PC-9 (cell line): ENCODE measurements around the gene DLG2. TPM values are rescaled to one million over a fixed set of nuclear protein-coding genes. Genes with fewer than 3 reads are reported as not detected.
A peak's percentile ranks its signal among the peaks of the same experiment; 100 is the strongest.

Source experiments
- BruUV-seq: library from RNA; stranded (reverse); fragments of 400-500 nt; replicated peaks from 2 replicates; lab custom pipeline; 2021; lab: Mats Ljungman, UMichigan
- CTCF ChIA-PET: fragments of 300-600 bp; sonication (Branson Sonifier 250); formaldehyde crosslinking; loops from one replicate; lab custom pipeline; 2022; ENCODE audit warnings: antibody characterized with exemption; lab: Charles Lee
- POLR2A ChIA-PET: fragments of 300-600 bp; sonication (Branson Sonifier 250); formaldehyde crosslinking; loops from one replicate; lab custom pipeline; 2022; ENCODE audit warnings: antibody characterized with exemption; ENCODE audit not compliant: unreplicated experiment; lab: Charles Lee
- DNase-seq, 2 experiments: peaks; one replicate each; pipeline versions ENCODE4 v3.0.0 to v3.0.0-alpha.2; 2015 to 2022; ENCODE audit warnings: mixed read lengths in 1 of 2
- H2AFZ ChIP-seq: fragments of 200-600 bp; sonication (generic); 2 replicates; pipeline ENCODE4 v1.8.1; 2017; ENCODE audit warnings: antibody characterized with exemption
- H3F3A ChIP-seq: fragments of 200-600 bp; sonication (generic); 2 replicates; pipeline ENCODE4 v1.8.1; 2017; ENCODE audit warnings: antibody characterized with exemption, mild to moderate bottlenecking, low read depth; ENCODE audit not compliant: insufficient read depth
- H3K27ac ChIP-seq: fragments of 200-600 bp; sonication (generic); 2 replicates; pipeline ENCODE4 v1.6.1; 2016; ENCODE audit warnings: mixed run types
- H3K27me3 ChIP-seq: fragments of 200-600 bp; sonication (generic); 2 replicates; pipeline ENCODE4 v1.6.1; 2016; ENCODE audit warnings: low read depth, mixed run types; ENCODE audit not compliant: insufficient read depth
- H3K36me3 ChIP-seq: fragments of 200-600 bp; sonication (generic); 2 replicates; pipeline ENCODE4 v1.6.1; 2016; ENCODE audit warnings: low read depth, mixed run types
- H3K4me1 ChIP-seq: fragments of 200-600 bp; sonication (generic); replicated peaks from 2 replicates; pipeline ENCODE4 v1.6.1; 2016; ENCODE audit warnings: mixed run types; ENCODE audit not compliant: insufficient read depth
- H3K4me2 ChIP-seq: fragments of 200-600 bp; sonication (generic); 2 replicates; pipeline ENCODE4 v1.6.1; 2017; ENCODE audit warnings: mixed run types
- H3K4me3 ChIP-seq: fragments of 200-600 bp; sonication (generic); 2 replicates; pipeline ENCODE4 v1.6.1; 2016; ENCODE audit warnings: mixed run types
- H3K79me2 ChIP-seq: fragments of 200-600 bp; sonication (generic); 2 replicates; pipeline ENCODE4 v1.6.1; 2017; ENCODE audit warnings: low read depth, mixed run types
- H3K9me2 ChIP-seq: fragments of 200-600 bp; sonication (generic); 2 replicates; pipeline ENCODE4 v1.8.1; 2017; ENCODE audit warnings: mild to moderate bottlenecking; ENCODE audit not compliant: insufficient read depth
- H3K9me3 ChIP-seq: fragments of 200-600 bp; sonication (generic); 2 replicates; pipeline ENCODE4 v1.8.1; 2016; ENCODE audit warnings: low read depth; ENCODE audit not compliant: insufficient read depth
- H4K20me1 ChIP-seq: fragments of 200-600 bp; sonication (generic); 2 replicates; pipeline ENCODE4 v1.8.1; 2017; ENCODE audit not compliant: insufficient read depth
- CTCF ChIP-seq: fragments of 200-600 bp; sonication (generic); conservative IDR thresholded peaks from 2 replicates; pipeline ENCODE4 v1.6.1; 2017; ENCODE audit warnings: mixed run types, antibody characterized with exemption, mild to moderate bottlenecking, moderate library complexity
- EZH2 ChIP-seq: fragments of 200-600 bp; sonication (generic); IDR thresholded peaks from 2 replicates; pipeline ENCODE4 v1.8.0; 2017; ENCODE audit warnings: antibody characterized with exemption, low read depth
- intact Hi-C: fragments of 100-400 bp; cut with micrococcal nuclease; formaldehyde crosslinking; loops from one replicate; pipeline ENCODE4 v1.10.0; 2022; ENCODE audit not compliant: unreplicated experiment
- total RNA-seq: library from RNA; stranded (reverse); gene quantifications from 2 replicates; pipeline ENCODE4 v1.2.3, GENCODE V29; 2021

Gene DLG2
- total RNA-seq, 1 experiment from 2014 or later: 6.4 TPM

DNA sequence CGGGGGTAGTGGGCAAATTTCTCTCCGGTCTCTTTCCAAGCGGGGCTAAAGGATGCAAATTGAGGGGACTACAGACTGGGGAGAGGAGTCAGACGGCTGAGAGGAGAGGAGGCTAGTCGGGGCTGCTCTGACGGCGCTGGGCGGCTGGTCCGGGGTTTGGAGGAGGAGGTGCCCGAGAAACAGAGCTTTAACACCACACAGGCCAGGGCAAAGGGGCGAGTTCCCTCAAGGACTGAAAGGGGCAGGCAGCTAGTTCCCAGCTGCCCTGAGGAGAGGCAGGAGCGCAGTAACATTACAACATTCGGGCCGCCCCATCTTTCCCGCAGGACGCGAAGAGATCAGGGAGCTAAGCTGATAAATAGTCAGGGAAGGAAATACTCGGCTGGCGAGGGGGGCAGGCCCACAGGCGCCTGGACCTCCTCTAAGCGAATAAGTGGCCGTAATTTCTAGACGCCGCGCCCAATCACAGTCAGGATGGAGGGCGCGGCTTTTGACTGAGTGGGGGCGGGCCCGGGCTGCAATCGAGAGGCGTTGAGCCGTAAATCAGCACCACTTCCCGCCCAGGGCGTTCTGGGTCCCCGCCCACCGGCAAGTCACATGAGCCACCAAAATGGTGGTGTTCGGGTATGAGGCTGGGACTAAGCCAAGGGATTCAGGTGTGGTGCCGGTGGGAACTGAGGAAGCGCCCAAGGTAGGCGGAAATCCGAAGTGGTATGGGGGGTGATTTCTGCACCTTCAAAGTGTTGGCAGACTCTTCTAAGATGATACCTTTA, 1.0 kb upstream of the DLG2 start, which contains the start of gene TMEM126B:
Gene TMEM126B (plus strand): TSS at position 596 of the 773 bp plus-strand sequence. CDS start 15 bp downstream, at position 611.
- TF ChIP-seq CTCF (no peak), EZH2 (no peak)
- ChIA-PET POLR2A (interaction anchor here (0.6 to 1.2 kb wide), 9 partner anchors 19 to 938 kb away, joined by 3 to 9 read pairs (median 6); partner anchors contain the start of genes EED and TMEM126A), CTCF (no interaction called here)
- Histone ChIP-seq H3K27me3 (no peaks in the 10 kb centered on the region), H4K20me1 (no peaks in the 10 kb centered on the region), H3K4me1 (peaks cover 29% of the 10 kb centered on the region), H3K27ac (peak within 1 kb of the TSS; percentile 65), H3K4me2 (peak within 1 kb of the TSS; percentile 86), H3K9me2 (no peaks in the 10 kb centered on the region), H3K9me3 (no peaks in the 10 kb centered on the region), H3K36me3 (peaks cover 14% of the 10 kb centered on the region), H3K79me2 (peaks cover 44% of the 10 kb centered on the region), H3K4me3 (peak within 1 kb of the TSS; percentile 79), H2AFZ (peak within 1 kb of the TSS; percentile 89), H3F3A (peaks cover 6% of the 10 kb centered on the region; the same call in 1 of the 2 replicates)
- intact Hi-C loops: loop anchor here (2.0 to 10.0 kb wide), 3 partner anchors 37 to 617 kb away; partner anchors contain the start of genes CREBZF and EED
- DNase-seq: peak; percentile 96 to 99
- BruUV-seq: no TSS peak

- Histone ChIP-seq H3K4me3 (peak overlapping the region; percentile 79; the same call in 1 of the 2 replicates), H3F3A (peaks cover 6% of the 10 kb centered on the region; the same call in 1 of the 2 replicates), H3K36me3 (peaks cover 6% of the 10 kb centered on the region), H3K27me3 (no peaks in the 10 kb centered on the region), H3K9me2 (no peaks in the 10 kb centered on the region), H4K20me1 (no peaks in the 10 kb centered on the region), H3K9me3 (no peaks in the 10 kb centered on the region), H2AFZ (peak overlapping the region; percentile 89; the same call in 1 of the 2 replicates), H3K79me2 (peaks cover 36% of the 10 kb centered on the region), H3K4me2 (peak overlapping the region; percentile 84), H3K4me1 (peaks cover 29% of the 10 kb centered on the region), H3K27ac (peak overlapping the region; percentile 35; the same call in 1 of the 2 replicates)
- DNase-seq: no peak
- intact Hi-C loops: loop anchor here (10.0 kb wide), 1 partner anchor 218 kb away; no protein-coding TSS in a partner anchor
- ChIA-PET CTCF (no interaction called here), POLR2A (no interaction called here)
- TF ChIP-seq CTCF (no peak), EZH2 (no peak)
- no TSS peak for BruUV-seq
These were observed 648 bp downstream of the DLG2 start for GRCh38 chr11:85626496-85626895.

DNA sequence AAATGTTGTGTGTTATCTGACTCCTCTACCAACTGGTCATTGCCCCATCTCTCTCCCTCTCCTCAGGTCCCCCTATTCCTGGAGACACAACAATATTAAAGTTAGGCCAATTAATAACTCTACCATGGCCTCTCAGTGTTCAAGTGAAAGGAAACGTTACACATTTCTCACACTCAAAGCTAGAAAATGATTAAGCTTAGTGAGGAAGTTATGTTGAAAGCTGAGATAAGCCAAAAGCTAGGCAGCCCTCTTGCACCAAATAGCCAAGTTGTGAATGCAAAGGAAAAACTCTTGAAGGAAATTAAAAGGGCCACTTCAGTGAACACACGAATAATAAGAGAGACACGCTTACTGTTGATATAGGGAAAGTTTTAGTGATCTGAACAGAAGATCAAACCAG, 6.9 kb downstream of the DLG2 start:
- Histone ChIP-seq H3K27ac (no peak overlapping the region), H3K27me3 (no peaks in the 10 kb centered on the region), H3K9me3 (no peaks in the 10 kb centered on the region), H4K20me1 (no peaks in the 10 kb centered on the region), H3K4me1 (peaks cover under 1% of the 10 kb centered on the region; the same call in 1 of the 2 replicates), H2AFZ (no peak overlapping the region), H3F3A (no peaks in the 10 kb centered on the region), H3K4me3 (no peak overlapping the region), H3K79me2 (no peaks in the 10 kb centered on the region), H3K9me2 (no peaks in the 10 kb centered on the region), H3K36me3 (no peaks in the 10 kb centered on the region), H3K4me2 (no peak overlapping the region)
- intact Hi-C loops: loop anchor here (10.0 kb wide), 1 partner anchor 225 kb away; no protein-coding TSS in a partner anchor
- no peak for TF ChIP-seq EZH2
- no peak for TF ChIP-seq CTCF
- no TSS peak for BruUV-seq
- ChIA-PET POLR2A (no interaction called here), CTCF (no interaction called here)
- DNase-seq: no peak
